Hematopoietic multipotent progenitor cell treated with erythropoietin and hydrocortisone succinate and interleukin-3 and kit ligand, for 8 days (in vitro differentiated cells): ENCODE measurements around the gene COPE.

Source experiments
- DNase-seq: peaks from one replicate; pipeline ENCODE4 v3.0.0-alpha.2; 2015

The COPE gene

DNA sequence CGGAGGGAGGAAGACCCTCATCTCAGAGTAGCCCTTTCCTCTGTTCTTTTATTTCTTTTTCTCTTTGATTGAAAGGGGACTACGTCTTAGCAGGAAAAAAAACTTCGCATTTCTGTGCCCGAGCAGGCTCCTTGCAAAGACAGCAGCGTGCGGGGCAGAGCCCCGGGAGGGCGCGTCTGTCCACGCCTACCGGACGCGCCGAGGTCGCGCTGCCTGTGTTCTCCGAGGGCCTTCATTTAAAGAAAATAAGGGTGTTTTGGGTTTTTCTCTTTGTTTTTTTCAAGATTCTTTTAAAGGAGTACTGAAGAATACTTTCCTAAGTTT, 52.4 kb downstream of the COPE start:
- no peak for DNase-seq

GRCh38 chr19:18865973-18866799, 53.0 kb downstream of the COPE start:
- DNase-seq, result peak; percentile 56

GRCh38 chr19:18865106-18865972, 53.8 kb downstream of the COPE start:
- no peak for DNase-seq

DNA sequence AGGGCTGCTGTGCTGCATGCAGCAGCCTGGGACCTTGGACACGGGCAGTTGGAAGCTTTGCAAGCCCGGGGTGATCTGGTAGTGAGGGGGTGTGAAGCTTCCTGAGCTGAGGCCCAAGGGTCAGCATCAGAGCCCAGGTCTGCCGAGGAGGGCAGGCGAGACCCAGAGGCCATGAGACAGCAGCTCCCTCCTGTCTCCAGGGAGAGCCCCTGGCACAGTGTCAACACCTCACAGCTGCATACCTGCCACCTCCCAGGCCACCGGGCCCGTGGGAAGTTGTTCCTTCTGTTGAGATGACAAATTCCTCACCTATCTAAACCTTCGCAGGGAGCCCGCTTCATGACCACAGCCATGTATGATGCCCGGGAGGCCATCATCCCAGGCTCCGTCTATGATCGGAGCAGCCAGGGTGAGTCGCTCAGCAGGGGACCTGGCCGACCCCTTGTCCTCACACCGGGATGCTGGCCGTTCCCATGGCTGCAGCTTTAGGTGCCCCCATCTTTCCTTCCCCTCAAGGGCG, 55.3 kb downstream of the COPE start:
- no peak for DNase-seq

DNA sequence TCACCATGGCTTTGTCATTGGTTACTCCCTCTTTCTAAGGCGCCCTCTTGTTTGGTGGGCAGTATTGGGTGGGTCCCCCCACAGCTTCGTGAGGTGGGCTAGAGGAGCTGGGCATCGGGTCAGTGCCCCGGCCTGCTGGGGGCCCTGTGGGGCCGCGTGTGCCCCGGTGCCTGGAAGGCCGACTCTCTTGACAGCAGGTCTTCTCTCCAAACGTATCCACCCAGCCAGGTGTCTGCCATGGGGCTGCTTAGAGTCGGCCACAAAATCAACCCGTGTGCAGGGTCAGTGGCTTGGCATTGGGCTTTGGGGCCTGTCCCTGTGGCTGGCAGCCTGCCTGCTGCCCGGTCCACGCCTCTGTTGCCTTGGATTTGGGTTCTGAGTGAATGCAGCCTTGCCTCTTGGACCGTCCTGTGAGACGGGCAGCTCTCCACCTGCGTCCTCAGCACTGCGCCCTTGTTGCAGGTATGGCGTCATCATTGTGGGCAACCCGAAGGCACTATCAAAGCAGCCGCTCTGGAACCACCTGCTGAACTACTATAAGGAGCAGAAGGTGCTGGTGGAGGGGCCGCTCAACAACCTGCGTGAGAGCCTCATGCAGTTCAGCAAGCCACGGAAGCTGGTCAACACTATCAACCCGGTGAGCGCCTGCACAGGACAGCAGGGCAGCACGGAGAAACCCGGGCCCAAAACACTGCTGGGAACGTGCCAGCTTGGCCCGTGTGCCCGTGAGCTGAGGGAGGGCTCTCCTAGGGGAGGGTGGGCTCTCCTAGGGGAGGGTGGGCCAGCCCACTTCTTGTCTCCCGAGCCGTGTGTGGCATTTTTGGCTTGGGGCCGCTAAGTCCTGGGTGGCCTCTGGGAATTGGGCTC, 56.0 kb downstream of the COPE start:
- no peak for DNase-seq

DNA sequence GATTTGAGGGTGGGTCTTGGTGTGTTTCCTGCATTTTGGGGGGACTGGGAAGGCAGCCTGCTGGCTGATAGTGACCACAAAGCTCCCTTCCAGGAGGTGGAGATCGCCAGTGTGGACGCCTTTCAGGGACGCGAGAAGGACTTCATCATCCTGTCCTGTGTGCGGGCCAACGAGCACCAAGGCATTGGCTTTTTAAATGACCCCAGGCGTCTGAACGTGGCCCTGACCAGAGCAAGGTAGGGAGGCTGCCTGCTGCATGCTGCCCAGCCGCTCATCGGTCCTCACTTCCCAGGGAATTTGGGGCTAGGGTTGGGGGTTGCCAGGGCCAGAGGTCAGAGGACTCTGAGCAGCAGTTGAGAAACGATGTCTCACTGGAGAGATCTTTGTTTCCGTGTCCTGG, 57.3 kb downstream of the COPE start:
- DNase-seq, result no peak

GRCh38 chr19:18861235-18861634, 58.0 kb downstream of the COPE start:
- DNase-seq, result no peak

DNA sequence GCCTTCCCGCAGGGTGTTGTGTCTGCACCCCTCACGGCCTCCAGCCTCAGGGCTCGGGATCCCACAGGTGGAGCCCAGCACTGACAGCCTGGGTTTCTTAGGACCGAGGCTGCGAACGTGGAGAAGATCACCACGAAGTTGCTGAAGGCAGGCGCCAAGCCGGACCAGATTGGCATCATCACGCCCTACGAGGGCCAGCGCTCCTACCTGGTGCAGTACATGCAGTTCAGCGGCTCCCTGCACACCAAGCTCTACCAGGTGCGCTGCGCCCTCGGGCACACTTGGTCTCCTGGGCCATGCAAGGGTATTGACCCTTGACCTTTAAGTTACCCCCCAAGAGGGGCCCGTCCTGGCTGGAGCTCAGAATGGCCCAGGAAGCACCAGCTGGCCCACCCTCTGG, 58.5 kb downstream of the COPE start:
- no peak for DNase-seq

DNA sequence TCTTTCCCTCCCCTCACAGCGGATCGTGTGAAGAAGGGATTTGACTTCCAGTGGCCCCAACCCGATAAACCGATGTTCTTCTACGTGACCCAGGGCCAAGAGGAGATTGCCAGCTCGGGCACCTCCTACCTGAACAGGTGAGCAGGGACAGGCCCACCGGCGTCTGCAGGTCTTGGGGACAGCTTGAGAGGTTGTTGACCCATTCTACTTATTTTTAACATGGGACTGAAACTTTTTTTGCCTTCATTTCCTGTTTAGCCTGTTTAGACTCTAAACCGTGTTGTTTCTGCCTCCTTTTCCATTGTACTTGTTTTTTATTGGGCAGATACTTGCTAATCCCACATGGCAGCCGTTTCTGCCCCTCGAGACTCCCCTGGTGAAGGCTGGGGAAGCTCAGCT, 58.9 kb downstream of the COPE start:
- DNase-seq, result no peak

DNA sequence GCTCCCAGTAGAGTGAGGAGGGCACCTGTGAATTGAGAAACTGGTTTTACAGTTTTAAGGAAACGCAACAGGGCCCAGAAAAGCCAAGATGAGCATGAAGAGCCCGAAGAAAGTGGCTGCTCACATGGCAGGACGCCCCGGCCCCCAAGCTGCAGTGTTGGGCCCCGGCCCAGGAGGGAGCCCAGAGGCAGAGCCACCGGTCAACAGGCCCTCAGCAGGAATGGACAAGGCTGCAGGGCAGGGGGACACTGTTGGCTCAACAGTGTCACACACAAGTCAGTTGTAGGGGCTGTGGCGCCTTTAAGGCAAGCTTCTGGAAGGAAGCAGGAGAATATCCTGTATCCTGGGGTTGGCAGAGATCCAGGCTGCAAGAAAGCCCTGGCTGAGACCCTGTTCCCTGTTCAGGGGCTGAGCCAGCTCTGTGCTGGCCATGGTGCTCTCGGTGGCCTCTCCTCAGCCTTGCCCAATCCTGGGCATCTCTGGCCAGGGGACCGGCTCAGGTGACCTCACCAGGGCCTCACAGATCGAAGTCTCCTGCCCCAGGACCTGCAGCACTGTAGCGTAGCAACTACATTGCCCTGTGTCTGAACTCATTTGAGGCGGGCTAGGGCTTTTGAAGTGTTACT, 59.4 kb downstream of the COPE start:
- no peak for DNase-seq

- no peak for DNase-seq
Observed at GRCh38 chr19:18858906-18859646, 60.1 kb downstream of the COPE start.

- DNase-seq, result no peak
Observed at GRCh38 chr19:18857223-18857622, 62.0 kb downstream of the COPE start.

DNA sequence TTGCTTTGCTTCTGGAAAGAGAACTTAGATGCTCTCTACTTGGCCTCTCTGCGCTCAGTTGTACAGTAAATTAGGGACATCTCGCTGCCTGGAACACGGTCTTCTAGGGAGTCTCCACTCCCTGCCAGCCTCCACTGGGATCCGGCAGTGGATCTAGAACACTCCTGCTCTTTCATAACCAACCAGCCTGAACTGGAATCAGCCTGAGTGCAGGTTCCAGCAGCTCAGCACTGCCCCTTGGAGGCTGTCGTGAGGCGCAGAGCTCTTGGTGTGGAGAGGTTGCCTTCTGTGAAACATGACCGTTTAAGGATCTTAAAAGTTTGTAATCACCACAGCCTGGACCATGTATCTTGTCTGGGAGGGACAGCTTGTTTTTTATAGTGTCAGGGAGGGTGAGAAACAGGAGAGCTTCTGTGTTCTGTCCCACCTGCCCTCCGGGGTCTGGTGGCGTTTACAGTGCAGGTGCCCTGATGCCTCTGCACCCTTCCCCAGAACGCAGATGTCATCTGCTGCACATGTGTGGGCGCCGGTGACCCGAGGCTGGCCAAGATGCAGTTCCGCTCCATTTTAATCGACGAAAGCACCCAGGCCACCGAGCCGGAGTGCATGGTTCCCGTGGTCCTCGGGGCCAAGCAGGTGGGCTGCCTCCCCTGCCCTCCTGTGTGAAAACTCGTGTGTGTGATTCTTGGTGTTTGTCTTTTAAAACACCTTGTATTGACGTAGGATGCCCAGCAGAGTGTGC, 62.6 kb downstream of the COPE start:
- DNase-seq, result no peak

- DNase-seq, result no peak
Observed at GRCh38 chr19:18855647-18856384, 63.4 kb downstream of the COPE start.

DNA sequence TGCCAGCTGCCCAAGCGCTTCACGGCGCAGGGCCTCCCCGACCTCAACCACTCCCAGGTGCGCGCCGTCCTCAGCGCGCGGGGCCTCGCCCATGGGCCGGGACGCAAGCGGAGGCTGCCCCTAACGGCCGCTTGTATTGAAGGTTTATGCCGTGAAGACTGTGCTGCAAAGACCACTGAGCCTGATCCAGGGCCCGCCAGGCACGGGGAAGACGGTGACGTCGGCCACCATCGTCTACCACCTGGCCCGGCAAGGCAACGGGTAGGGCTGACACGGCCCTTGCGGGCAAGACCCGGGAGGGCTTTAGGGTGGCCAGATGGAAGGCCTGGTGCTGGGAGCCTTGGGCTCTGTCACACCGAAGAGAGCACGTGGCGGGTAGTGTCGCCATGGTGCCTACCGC, 64.2 kb downstream of the COPE start:
- no peak for DNase-seq

GRCh38 chr19:18853755-18854427, 65.3 kb downstream of the COPE start:
- DNase-seq, result no peak

- DNase-seq, result no peak
Observed at GRCh38 chr19:18852648-18853047, 66.5 kb downstream of the COPE start.

DNA sequence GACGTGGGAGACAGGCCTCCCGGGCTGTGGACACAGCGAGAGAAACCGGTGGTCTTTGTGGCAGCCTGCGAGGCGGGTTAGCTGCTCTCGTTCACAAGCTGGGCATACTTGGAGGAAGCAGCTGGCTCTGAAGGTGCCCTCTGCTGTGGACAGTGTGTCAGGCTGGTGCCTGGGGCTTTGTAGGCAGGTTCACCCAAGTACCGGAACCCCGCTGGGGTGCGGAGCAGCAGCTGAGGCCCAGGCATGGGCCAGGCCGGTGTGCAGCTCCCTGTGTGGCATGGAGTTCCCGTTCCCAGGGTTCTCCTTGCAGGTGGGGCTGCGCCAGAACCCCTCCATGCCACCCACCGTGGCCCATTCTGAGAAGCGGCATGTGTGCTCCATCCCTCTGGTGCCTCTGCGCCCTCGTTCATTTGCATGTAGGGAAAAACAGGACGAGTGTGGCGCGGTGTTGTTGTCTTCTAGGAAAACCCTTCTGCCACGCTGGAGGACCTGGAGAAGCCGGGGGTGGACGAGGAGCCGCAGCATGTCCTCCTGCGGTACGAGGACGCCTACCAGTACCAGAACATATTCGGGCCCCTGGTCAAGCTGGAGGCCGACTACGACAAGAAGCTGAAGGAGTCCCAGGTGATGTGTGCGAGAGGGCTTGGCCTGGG, 67.4 kb downstream of the COPE start:
- no peak for DNase-seq
